ENCODE data around the gene TMEM190.

GRCh38 chr19:55358943-55359908 is 17.4 kb upstream of the TMEM190 start:
- TF ChIP-seq POLR2A (IDR thresholded peaks at IDR 0.05): no peak
- no peak for TF ChIP-seq CTCF (IDR thresholded peaks at IDR 0.05)
